CD4-positive, alpha-beta T cell treated with Interleukin-12 subunit alpha and Interleukin-12 subunit beta, for 1 hour (primary cell): Measurements from ENCODE around the gene ABITRAM.
"Not testable (repeated sequence)": the region's sequence is repeated elsewhere in the genome, so short reads cannot be mapped to it uniquely, and the experiment has no call there.

Source experiments
- DNase-seq: peaks from one replicate; pipeline ENCODE4 v3.0.0-alpha.2; 2020

ABITRAM gene

DNA sequence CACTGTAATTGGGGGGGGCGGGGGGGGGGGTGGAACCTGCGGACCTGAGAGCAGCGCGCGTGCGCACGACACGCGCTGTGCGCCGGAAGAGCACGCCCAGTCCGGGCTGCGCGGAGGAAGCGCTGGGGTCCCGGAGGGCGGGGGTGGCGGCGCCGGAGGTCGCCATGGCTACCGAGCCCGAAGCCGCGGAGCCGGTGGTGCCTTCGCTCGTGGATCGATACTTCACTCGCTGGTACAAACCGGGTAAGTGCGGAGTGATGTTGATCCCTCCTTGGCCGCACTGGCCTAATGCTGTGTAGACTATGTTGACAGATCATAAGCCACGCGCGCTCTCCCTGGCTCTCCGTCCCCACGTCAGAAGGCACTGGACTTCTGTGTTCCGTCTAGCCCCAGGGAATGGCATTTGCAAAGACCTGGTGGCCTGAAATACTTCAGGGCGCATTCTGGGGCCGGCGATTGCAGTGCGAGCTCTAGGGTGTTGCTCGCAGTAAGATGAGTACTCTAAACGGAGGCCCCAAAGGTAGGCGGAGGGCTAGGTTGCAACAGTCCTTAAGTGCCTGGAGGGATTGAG, at the start of gene ABITRAM:
ABITRAM (plus strand) TSS at position 78 of the 571 bp plus-strand sequence; CDS start at position 165, 87 bp downstream.
- peak; percentile 86 for DNase-seq

- DNase-seq: no peak
These were observed 49.5 kb upstream of the ABITRAM start for GRCh38 chr9:108884701-108885100.

DNA sequence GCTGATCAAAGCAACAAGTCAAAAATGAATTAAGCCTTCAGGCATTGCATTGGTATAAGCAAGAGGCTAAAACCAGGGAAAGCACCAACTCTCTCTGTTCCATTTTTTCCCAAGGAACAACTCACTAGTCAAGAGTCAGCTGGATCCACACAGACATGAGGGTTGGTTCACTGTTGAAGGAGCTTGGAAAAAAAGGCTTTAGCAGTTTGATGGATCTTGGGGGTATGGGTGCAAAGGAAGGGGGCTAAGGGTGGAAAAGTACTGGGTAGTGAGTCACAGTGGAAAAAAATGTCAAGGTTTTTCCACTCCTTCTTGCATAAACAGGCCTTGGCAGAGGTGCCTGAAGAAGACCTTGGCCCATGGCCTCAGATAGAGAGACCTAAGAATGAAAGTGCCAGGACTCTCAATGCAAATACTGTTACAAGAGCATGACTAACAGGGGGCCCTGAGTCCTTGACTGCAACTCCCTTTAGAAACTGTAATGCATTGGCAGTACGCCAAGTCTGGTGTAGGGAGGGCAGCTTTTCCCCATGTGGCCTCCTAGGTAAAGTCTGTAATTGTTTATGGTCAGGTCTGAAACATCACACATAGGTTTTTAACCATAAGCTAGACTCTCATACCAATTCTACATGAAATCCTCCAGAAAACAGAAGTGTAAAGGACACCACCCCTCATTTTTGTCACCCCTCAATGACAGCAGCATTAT, 48.4 kb upstream of the ABITRAM start:
- no peak for DNase-seq

GRCh38 chr9:108886594-108887271, 47.5 kb upstream of the ABITRAM start:
- DNase-seq: not testable (repeated sequence)

GRCh38 chr9:108889649-108890067, 44.5 kb upstream of the ABITRAM start:
- DNase-seq: no peak

DNA sequence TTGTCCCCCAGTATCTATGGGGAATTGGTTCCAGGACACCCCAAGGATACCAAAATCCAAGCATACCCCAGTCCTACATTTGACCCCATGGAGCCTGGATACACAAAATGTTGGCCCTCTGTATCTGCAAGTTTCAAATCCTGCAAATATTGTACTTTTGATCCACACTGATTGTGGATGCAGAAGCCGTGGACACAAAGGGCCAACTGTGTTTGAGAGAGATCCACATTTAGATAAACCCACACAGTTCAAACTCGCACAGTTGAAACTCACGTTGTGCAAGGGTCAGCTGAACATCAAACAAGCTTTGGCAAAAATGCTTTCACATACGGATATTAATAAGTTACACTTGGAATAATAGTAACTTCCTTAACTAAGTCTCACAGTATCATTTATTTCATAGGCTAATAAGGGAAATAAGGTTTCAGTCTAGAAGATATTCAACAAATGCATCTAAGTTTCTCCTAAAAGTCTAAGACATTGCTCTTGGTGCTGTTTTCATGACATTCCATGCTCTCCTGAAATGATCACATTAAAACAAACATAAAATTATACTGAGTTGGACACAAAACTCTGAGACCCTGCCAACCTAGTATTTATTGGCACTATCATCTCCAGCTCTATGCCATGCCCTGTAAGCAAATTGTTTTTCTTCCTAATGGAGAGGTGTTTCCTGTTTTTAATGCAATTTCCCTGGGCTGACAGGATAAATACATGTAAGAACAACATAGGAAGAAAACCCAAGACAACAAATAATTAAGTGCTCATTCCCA, 39.8 kb upstream of the ABITRAM start:
- DNase-seq: no peak

GRCh38 chr9:108897324-108898096, 36.7 kb upstream of the ABITRAM start:
- no peak for DNase-seq

DNA sequence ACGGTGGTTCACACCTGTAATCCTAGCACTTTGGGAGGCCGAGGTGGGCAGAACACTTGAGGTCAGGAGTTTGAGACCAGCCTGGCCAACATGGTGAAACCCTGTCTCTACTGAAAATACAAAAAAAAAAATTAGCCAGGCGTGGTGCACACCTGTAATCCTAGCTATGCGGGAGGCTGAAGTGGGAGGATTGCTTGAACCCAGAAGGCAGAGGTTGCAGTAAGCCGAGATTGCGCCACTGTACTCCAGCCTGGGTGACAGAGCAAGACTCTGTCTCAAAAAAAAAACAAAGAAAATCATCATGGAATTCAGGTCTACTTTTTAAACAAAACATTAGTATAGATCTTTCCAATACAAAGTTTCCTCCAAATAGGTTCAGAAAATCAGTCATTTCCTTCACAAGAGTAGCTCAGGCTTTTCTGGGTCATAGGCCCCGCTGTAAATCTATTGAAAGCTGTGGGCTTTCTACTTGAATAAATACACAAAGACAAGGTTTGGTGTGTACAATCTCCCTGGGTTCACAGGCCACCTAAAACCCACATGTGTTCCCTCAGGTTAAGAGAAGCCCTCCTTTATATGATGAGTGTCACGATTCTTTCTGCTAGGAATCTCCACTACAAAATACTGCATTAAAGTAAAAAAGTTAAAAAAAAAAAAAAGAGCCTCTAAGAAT, 35.0 kb upstream of the ABITRAM start:
- not testable (repeated sequence) for DNase-seq

DNA sequence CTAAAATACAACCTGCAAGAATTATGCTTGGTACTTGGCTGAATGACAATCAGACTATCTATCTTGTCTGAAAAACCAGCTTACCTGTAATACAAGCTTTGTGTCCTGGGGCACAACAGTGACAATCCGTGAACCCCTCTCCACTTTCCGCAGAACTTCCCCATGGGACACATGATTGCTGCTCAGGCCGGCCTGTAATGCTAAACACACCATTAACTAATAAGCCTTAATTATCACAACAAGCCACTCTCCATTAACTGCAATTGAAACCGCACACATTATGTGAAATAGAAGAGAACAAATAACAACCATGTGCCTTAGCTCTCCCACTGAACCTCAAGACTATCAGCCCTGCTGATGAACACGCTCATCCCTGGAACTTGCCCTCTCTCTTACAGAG, 34.0 kb upstream of the ABITRAM start:
- no peak for DNase-seq

DNA sequence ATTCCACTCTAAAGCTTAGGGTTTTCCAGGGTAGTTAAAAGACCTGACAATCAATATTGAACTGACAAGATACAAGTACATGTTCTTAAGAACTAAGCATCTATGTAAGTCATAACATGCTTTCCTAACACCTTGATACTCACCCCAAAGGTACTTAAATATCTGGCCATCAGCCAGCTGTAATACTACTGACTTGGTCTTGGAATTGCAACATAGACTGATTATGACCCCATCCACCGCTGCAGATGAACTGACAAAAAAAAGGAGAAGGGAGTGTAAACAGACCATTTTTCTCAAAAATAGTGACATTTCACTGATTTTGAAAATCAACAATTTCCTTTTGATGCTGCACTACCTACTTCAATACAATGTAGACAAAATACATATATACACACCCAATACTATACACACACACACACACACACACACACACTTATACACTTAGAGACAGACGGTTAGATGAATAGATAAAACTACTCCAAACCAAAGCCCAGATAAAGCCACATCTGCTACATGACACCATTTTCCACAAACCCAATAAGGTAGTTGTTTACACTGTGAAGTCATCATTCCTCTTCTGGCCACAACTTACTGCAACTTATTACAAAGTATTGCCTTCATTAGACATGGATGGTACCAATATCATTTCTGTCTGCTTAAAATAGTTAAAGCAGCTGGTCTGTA, 30.6 kb upstream of the ABITRAM start:
- DNase-seq: no peak

DNA sequence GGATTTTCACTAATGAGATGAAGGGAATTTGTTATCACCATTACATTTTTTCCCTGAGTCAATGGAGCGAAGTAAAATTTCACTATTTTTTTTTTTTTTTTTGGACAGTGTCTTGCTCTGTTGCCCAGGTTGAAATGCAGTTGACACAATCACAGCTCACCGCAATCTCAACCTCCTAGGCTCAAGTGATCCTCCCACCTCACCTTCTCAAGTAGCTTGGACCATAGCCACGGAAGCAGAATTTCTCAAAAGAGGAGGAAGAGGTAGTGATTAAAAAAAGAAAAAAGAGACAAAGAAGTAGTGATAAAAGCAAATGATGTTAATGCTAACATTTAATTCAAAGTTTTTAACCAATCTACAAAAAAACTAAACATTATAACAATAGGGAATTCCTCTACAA, 30.0 kb upstream of the ABITRAM start:
- DNase-seq: no peak

DNA sequence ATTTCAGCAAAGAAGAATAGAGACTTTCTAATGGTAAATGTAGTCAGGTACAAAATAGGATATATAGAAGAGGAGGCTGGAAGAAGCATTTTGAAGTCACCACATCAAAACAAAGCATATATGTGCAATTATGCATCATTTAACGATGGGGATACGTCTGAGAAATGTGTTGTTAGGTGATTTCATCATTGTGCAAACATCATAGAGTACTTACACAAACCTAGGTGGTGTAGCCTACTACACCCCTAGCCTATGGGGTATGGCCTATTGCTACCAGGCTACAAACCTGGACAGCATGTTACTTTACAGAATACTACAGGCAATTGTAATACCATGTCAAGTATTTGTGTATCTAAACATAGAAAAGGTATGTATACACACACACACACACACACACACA, 28.7 kb upstream of the ABITRAM start:
- DNase-seq: no peak

GRCh38 chr9:108910402-108910801, 23.8 kb upstream of the ABITRAM start:
- no peak for DNase-seq

- no peak for DNase-seq
These were observed 23.3 kb upstream of the ABITRAM start for GRCh38 chr9:108910914-108911313.

- DNase-seq: peak; percentile 17
These were observed 22.4 kb upstream of the ABITRAM start for GRCh38 chr9:108911820-108912219.

GRCh38 chr9:108913391-108913790, 20.8 kb upstream of the ABITRAM start:
- no peak for DNase-seq

GRCh38 chr9:108919517-108919916, 14.7 kb upstream of the ABITRAM start:
- DNase-seq: no peak

DNA sequence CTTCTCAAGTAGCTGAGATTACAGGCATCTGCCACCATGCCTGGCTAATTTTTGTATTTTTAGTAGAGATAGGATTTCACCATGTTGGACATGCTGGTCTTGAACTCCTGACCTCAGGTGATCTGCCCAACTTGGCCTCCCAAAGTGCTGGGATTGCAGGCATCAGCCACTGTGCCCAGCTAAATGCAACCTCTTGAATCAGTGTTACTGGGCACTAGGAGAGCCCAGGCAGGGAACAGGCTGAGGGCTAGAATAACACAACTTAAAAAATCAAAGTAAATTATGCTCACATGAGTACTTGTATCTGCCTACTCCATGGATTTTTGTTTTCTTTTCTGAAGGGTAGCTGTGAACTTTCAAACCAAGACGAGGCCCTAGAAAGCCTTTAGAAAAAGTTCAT, 13.8 kb upstream of the ABITRAM start:
- DNase-seq: not testable (repeated sequence)

DNA sequence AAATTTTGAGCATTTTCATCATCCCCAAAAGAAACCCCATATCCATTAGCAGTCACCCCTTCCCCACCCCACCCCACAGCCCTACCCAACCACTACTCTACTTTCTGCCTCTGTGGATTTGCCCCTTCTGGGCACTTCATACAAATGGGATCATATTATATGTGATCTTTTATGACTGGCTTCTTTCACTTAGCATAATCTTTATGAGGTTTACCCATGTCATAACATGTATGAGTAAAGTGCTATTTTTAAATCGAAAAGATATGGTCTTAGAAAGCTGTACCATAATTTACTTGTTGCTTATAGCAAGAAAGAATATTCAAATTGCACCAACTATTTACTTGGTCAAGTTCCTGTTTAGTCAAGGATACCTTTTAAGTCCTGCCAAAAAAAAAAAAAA, 13.0 kb upstream of the ABITRAM start:
- DNase-seq: no peak

DNA sequence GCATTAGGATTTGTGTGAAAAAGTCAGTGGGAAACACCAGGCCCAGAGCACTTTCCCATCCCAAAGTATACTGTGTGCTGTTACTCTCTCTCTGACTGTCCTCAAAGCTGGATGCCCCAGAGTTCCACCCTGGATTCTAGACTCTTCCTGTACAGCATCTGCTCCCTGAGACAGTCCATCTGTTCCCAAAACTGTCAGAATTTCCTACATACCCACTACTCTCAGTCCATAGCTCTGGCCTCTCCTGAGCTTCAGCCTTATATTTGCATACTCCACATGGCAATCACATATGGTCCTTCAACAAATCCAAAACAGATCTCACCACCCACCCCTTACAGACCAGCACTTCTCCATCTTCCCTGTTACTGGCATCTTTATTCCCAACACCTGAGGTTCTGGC, 9.7 kb upstream of the ABITRAM start:
- no peak for DNase-seq

- DNase-seq: no peak
These were observed 5.8 kb upstream of the ABITRAM start for GRCh38 chr9:108928386-108928785.
